ENCODE data around the gene ZNF415.
"Not testable (repeated sequence)": the region's sequence is repeated elsewhere in the genome, so short reads cannot be mapped to it uniquely, and the experiment has no call there.

Gene ZNF415

GRCh38 chr19:53131727-53132126, 983 bp downstream of the ZNF415 start:
- DNase-seq (ENCODE audit: low read depth) = no peak
- in situ Hi-C loops (cut with HindIII; ENCODE audit: low sequenced_read_pairs) = no loop called here
- peak overlapping the region; percentile 47 for H3K4me3 ChIP-seq (ENCODE audit: low read depth, low read length)
- no peak for TF ChIP-seq CTCF (IDR thresholded peaks at IDR 0.05; ENCODE audit: low read depth, low read length, missing control alignments)

- H3K4me3 ChIP-seq (ENCODE audit: low read depth, low read length) = no peak overlapping the region
- DNase-seq (ENCODE audit: low read depth) = no peak
- TF ChIP-seq CTCF (IDR thresholded peaks at IDR 0.05; ENCODE audit: low read depth, low read length, missing control alignments) = no peak
- in situ Hi-C loops (cut with HindIII; ENCODE audit: low sequenced_read_pairs) = no loop called here
These were observed 1.6 kb downstream of the ZNF415 start for GRCh38 chr19:53131085-53131590.

- in situ Hi-C loops (cut with HindIII; ENCODE audit: low sequenced_read_pairs) = no loop called here
These were observed 2.2 kb downstream of the ZNF415 start for GRCh38 chr19:53130506-53130905.

GRCh38 chr19:53126733-53127526, 5.8 kb downstream of the ZNF415 start:
- H3K4me3 ChIP-seq (ENCODE audit: low read depth, low read length); in situ Hi-C loops (cut with HindIII; ENCODE audit: low sequenced_read_pairs); DNase-seq (ENCODE audit: low read depth): not testable (repeated sequence)

More at GRCh38 chr19:53130506-53130905, 2.2 kb downstream of the ZNF415 start:
- TF ChIP-seq CTCF (IDR thresholded peaks at IDR 0.05; ENCODE audit: low read depth, low read length, missing control alignments) = no peak
- H3K4me3 ChIP-seq (ENCODE audit: low read depth, low read length) = no peak overlapping the region
- DNase-seq (ENCODE audit: low read depth) = no peak

GRCh38 chr19:53123400-53123799, 9.3 kb downstream of the ZNF415 start:
- no peak for TF ChIP-seq CTCF (IDR thresholded peaks at IDR 0.05; ENCODE audit: low read depth, low read length, missing control alignments)
- in situ Hi-C loops (cut with HindIII; ENCODE audit: low sequenced_read_pairs) = no loop called here

GRCh38 chr19:53112286-53112685, 20.4 kb downstream of the ZNF415 start:
- DNase-seq (ENCODE audit: low read depth) = no peak
- TF ChIP-seq CTCF (IDR thresholded peaks at IDR 0.05; ENCODE audit: low read depth, low read length, missing control alignments) = no peak
- H3K4me3 ChIP-seq (ENCODE audit: low read depth, low read length) = no peak overlapping the region
- in situ Hi-C loops (cut with HindIII; ENCODE audit: low sequenced_read_pairs) = no loop called here

More at GRCh38 chr19:53123400-53123799, 9.3 kb downstream of the ZNF415 start:
- H3K4me3 ChIP-seq (ENCODE audit: low read depth, low read length) = no peak overlapping the region
- DNase-seq (ENCODE audit: low read depth) = no peak

- in situ Hi-C loops (cut with HindIII; ENCODE audit: low sequenced_read_pairs) = no loop called here
- no peak for TF ChIP-seq CTCF (IDR thresholded peaks at IDR 0.05; ENCODE audit: low read depth, low read length, missing control alignments)
- no peak overlapping the region for H3K4me3 ChIP-seq (ENCODE audit: low read depth, low read length)
- no peak for DNase-seq (ENCODE audit: low read depth)
These were observed 23.2 kb downstream of the ZNF415 start for GRCh38 chr19:53109527-53109926.
